ENCODE data around the gene GSG1. TPM values are rescaled to one million over a fixed set of nuclear protein-coding genes. Genes with fewer than 3 reads are reported as not detected.
A peak's percentile ranks its signal among the peaks of the same experiment; 100 is the strongest.

The GSG1 gene
- total and polyA plus RNA-seq, 4 experiments from 2014 or later, result 0.07 TPM; not detected in 3

DNA sequence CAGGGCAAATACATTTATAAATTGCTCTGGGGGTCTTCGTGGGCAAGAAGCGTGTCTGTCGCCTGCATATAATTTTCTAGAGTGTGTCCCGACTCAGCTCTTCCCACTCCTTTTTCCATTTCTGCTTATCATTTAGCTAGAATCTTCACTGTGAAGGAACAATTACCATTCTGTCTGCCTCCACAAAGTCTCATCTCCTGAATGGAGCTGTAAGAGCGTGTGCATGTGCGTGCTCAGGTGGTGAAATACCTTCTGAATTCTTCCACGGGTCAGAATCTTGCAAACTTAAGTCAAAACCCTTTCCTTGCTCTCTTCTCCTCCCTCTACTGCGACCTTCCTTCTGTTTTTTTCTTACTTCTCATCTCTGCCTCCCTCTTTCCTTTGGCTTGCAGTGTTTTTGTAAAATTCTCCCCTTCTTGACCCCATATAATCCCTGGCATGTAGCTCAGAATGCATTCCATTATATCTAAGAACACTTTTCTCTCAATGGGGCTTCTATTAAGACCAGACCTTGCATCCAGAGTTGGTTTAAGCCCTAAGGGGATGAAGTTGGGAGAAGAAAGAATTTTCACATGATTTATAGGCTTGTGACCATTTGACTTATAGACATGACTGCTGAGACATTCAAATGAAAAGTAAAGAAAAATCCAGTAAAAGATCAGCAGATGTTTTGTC is 25.0 kb upstream of the GSG1 start:
- Mint-ChIP-seq H3K9me3 (no peaks in the 10 kb centered on the region), H3K4me1 (no peaks in the 10 kb centered on the region), H3K27me3 (peaks cover 3 to 11% of the 10 kb centered on the region in 2 donors), H3K27ac (no peak overlapping the region), H3K4me3 (peak overlapping the region in 1 of 8 donors; percentile 3), H3K36me3 (no peaks in the 10 kb centered on the region)
- Histone ChIP-seq H3K4me3 (ENCODE audit: low read length in 2 of 2) (no peak overlapping the region), H3K9me3 (ENCODE audit: control insufficient read depth in 1 of 2, low read length in 2 of 2) (no peaks in the 10 kb centered on the region), H3K27ac (ENCODE audit: low read depth, low read length) (no peak overlapping the region), H3K4me1 (ENCODE audit: insufficient read depth, low read length) (no peaks in the 10 kb centered on the region), H3K36me3 (ENCODE audit: insufficient read depth, low read length) (no peaks in the 10 kb centered on the region), H3K27me3 (ENCODE audit: insufficient read depth, low read length) (peaks cover 6% of the 10 kb centered on the region)
- intact Hi-C loops (cut with micrococcal nuclease), result no loop called here
- ChIA-PET CTCF (ENCODE audit: partially characterized antibody) (no interaction called here), POLR2A (ENCODE audit: partially characterized antibody) (no interaction called here)
- DNase-seq, result no peak

DNA sequence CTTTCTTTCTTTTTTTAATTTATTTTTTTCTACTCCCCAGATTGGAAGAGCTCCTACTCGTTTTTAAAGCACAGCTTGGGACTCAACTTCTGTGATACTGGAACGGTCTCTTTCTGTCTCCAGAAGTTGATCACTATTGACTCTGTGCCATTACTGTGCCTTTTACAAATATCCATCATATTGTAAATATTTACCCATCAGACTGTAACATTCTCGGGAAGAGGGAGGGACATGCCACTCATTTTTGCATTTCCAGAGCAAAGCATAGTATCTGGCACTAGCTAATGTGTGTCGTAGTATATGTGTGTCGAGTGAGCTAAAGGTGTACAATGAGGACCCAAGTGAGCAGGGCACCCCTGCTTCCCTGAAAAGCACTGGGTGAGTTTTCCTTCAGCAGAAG is 24.0 kb upstream of the GSG1 start:
- POLR2A ChIA-PET (ENCODE audit: partially characterized antibody), result no interaction called here

DNA sequence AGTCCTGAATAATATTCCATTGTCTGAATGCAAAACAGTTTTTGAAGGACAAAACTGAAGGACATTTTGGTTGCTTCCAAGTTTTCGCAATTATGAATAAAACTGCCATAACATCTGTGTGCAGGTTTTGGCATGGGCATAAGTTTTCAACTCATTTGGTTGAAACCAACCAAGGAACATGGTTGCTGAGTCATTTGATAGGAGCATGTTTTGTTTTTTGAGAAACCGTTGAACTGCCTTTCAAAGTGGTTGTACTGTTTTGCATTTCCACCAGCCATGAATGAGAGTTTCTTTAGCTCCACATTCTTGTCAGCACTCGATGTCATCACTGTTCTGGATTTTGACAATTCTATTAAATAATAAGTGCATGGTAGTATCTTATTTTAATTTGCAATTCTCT is 23.0 kb upstream of the GSG1 start:
- Mint-ChIP-seq H3K9me3 (no peaks in the 10 kb centered on the region), H3K27ac (no peak overlapping the region), H3K4me3 (no peak overlapping the region), H3K36me3 (no peaks in the 10 kb centered on the region), H3K4me1 (no peaks in the 10 kb centered on the region), H3K27me3 (peaks cover 1 to 7% of the 10 kb centered on the region in 2 donors)
- no peaks in the 10 kb centered on the region for H3K9me3 ChIP-seq (ENCODE audit: control insufficient read depth in 1 of 2, low read length in 2 of 2)
- peaks cover 6% of the 10 kb centered on the region for H3K27me3 ChIP-seq (ENCODE audit: insufficient read depth, low read length)
- CTCF ChIA-PET (ENCODE audit: partially characterized antibody), result interaction anchor here (1.0 kb wide), 1 partner anchor 85 kb away, joined by 3 read pairs; no protein-coding TSS in a partner anchor
- intact Hi-C loops (cut with micrococcal nuclease), result no loop called here
- no peaks in the 10 kb centered on the region for H3K36me3 ChIP-seq (ENCODE audit: insufficient read depth, low read length)
- no peak for DNase-seq
- H3K27ac ChIP-seq (ENCODE audit: low read depth, low read length), result no peak overlapping the region
- POLR2A ChIA-PET (ENCODE audit: partially characterized antibody), result no interaction called here
- no peaks in the 10 kb centered on the region for H3K4me1 ChIP-seq (ENCODE audit: insufficient read depth, low read length)
- no peak overlapping the region for H3K4me3 ChIP-seq (ENCODE audit: low read length in 2 of 2)

More for the DNA sequence above, 24.0 kb upstream of the GSG1 start:
- no peak for DNase-seq
- no peaks in the 10 kb centered on the region for H3K4me1 Mint-ChIP-seq
- Histone ChIP-seq H3K27ac (ENCODE audit: low read depth, low read length) (no peak overlapping the region), H3K4me1 (ENCODE audit: insufficient read depth, low read length) (no peaks in the 10 kb centered on the region), H3K4me3 (ENCODE audit: low read length in 2 of 2) (no peak overlapping the region), H3K27me3 (ENCODE audit: insufficient read depth, low read length) (peaks cover 6% of the 10 kb centered on the region), H3K9me3 (ENCODE audit: control insufficient read depth in 1 of 2, low read length in 2 of 2) (no peaks in the 10 kb centered on the region), H3K36me3 (ENCODE audit: insufficient read depth, low read length) (no peaks in the 10 kb centered on the region)
- CTCF ChIA-PET (ENCODE audit: partially characterized antibody), result no interaction called here
- intact Hi-C loops (cut with micrococcal nuclease), result no loop called here
- H3K4me3 Mint-ChIP-seq, result no peak overlapping the region
- peaks cover 3 to 11% of the 10 kb centered on the region in 2 donors for H3K27me3 Mint-ChIP-seq
- H3K36me3 Mint-ChIP-seq, result no peaks in the 10 kb centered on the region
- no peak overlapping the region for H3K27ac Mint-ChIP-seq
- H3K9me3 Mint-ChIP-seq, result no peaks in the 10 kb centered on the region

DNA sequence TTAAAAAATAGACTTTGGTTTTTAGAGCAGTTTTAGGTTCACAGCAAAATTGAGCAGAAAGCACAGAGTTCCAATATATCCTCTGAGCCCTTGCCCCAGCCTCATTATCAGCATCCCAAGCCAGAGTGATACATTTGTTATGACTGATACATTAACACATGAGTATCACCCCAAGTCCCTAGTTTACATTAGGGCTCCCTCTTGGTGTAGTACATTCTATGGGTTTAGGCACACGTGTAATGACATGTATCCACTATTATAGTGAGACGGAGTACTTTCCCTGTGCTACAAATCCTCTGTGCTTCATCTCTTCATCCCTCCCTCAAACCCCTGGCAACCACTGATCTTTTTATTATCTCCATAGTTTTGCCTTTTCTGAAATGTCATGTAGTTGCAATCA is 22.5 kb upstream of the GSG1 start:
- Histone ChIP-seq H3K27ac (ENCODE audit: low read depth, low read length) (no peak overlapping the region), H3K27me3 (ENCODE audit: insufficient read depth, low read length) (peaks cover 6% of the 10 kb centered on the region), H3K4me1 (ENCODE audit: insufficient read depth, low read length) (no peaks in the 10 kb centered on the region), H3K4me3 (ENCODE audit: low read length in 2 of 2) (no peak overlapping the region), H3K36me3 (ENCODE audit: insufficient read depth, low read length) (no peaks in the 10 kb centered on the region), H3K9me3 (ENCODE audit: control insufficient read depth in 1 of 2, low read length in 2 of 2) (no peaks in the 10 kb centered on the region)
- H3K9me3 Mint-ChIP-seq, result no peaks in the 10 kb centered on the region
- H3K4me1 Mint-ChIP-seq, result no peaks in the 10 kb centered on the region
- no peak overlapping the region for H3K4me3 Mint-ChIP-seq
- peaks cover 1 to 6% of the 10 kb centered on the region in 2 donors for H3K27me3 Mint-ChIP-seq
- POLR2A ChIA-PET (ENCODE audit: partially characterized antibody), result no interaction called here
- H3K27ac Mint-ChIP-seq, result no peak overlapping the region
- CTCF ChIA-PET (ENCODE audit: partially characterized antibody), result interaction anchor here (1.0 kb wide), 1 partner anchor 86 kb away, joined by 3 read pairs; no protein-coding TSS in a partner anchor
- H3K36me3 Mint-ChIP-seq, result no peaks in the 10 kb centered on the region
- no peak for DNase-seq
- intact Hi-C loops (cut with micrococcal nuclease), result no loop called here

DNA sequence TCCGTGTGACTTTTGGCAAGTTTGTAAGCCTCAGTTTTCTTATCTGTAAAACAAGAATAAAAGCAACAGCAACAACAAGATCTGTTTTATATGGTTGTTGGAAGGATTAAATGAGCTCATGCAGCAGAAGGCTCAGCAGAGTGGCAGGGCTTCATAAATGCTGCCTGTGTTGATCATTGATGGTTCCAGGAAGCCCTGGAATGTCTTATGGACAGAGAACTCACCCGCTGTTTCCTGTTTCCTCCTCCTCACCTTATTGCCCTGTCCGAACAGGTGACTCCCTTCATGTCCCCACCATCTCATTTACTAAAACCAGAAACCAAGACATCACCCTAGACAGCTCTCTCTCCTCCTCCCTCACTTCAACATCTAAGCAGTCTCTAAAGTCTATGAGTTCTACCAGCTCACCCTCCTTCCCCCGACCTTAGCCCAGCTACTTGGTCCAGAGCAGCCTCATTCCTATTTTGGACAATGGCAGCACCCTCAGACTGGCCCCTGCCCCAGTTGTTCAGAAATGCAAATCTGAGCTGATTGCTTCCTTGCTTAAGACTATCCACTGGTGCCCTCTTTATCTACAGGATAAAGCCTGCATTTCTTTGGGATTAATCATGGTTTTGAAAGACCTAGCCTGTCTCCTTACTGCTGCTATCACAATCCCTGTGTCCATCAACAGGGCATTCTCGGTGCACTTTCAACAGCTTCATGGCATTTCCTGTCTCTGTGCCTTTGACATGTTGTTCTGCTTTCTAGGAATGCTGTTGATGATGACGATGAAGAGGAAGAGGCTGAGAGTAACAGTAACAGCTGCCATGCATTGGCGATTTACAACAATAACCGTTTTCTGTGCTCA is 21.4 kb upstream of the GSG1 start:
- Histone ChIP-seq H3K27me3 (ENCODE audit: insufficient read depth, low read length) (peaks cover 6% of the 10 kb centered on the region), H3K4me3 (ENCODE audit: low read length in 2 of 2) (no peak overlapping the region), H3K36me3 (ENCODE audit: insufficient read depth, low read length) (no peaks in the 10 kb centered on the region), H3K9me3 (ENCODE audit: control insufficient read depth in 1 of 2, low read length in 2 of 2) (no peaks in the 10 kb centered on the region), H3K4me1 (ENCODE audit: insufficient read depth, low read length) (no peaks in the 10 kb centered on the region), H3K27ac (ENCODE audit: low read depth, low read length) (no peak overlapping the region)
- no peaks in the 10 kb centered on the region for H3K4me1 Mint-ChIP-seq
- H3K27ac Mint-ChIP-seq, result peak overlapping the region in 1 of 7 donors; percentile 71
- ChIA-PET CTCF (ENCODE audit: partially characterized antibody) (interaction anchor here (1.2 kb wide), 1 partner anchor 87 kb away, joined by 6 read pairs; no protein-coding TSS in a partner anchor), POLR2A (ENCODE audit: partially characterized antibody) (no interaction called here)
- DNase-seq, result no peak
- H3K27me3 Mint-ChIP-seq, result peaks cover 1% of the 10 kb centered on the region in 2 donors
- intact Hi-C loops (cut with micrococcal nuclease), result no loop called here
- H3K4me3 Mint-ChIP-seq, result no peak overlapping the region
- H3K36me3 Mint-ChIP-seq, result no peaks in the 10 kb centered on the region
- no peaks in the 10 kb centered on the region for H3K9me3 Mint-ChIP-seq

DNA sequence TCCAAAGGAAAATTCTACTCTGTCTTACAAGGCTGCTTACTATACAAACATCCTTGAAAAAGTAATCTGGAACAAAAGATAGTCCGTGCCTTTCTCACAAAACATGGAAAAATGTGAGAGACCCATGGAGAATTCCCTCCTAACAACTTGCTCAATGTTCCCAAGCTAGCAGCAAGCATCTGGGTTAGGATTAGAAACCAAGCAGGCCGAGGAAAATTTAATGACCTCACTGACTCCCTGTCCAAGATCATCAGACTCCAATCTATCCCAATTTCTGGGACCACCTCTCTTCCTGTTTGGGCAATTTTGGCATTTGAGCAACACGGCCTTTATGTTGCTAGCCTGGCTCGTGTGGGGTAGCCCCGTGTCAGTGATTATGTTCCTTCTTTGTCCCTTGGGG is 18.1 kb upstream of the GSG1 start:
- Mint-ChIP-seq H3K36me3 (no peaks in the 10 kb centered on the region), H3K27me3 (no peaks in the 10 kb centered on the region), H3K4me1 (no peaks in the 10 kb centered on the region), H3K27ac (no peak overlapping the region), H3K9me3 (no peaks in the 10 kb centered on the region), H3K4me3 (no peak overlapping the region)
- ChIA-PET POLR2A (ENCODE audit: partially characterized antibody) (no interaction called here), CTCF (ENCODE audit: partially characterized antibody) (no interaction called here)
- no peak overlapping the region for H3K27ac ChIP-seq (ENCODE audit: low read depth, low read length)
- H3K27me3 ChIP-seq (ENCODE audit: insufficient read depth, low read length), result no peaks in the 10 kb centered on the region
- DNase-seq, result no peak
- H3K36me3 ChIP-seq (ENCODE audit: insufficient read depth, low read length), result no peaks in the 10 kb centered on the region
- no peaks in the 10 kb centered on the region for H3K9me3 ChIP-seq (ENCODE audit: control insufficient read depth in 1 of 2, low read length in 2 of 2)
- H3K4me3 ChIP-seq (ENCODE audit: low read length in 2 of 2), result no peak overlapping the region
- intact Hi-C loops (cut with micrococcal nuclease), result no loop called here
- H3K4me1 ChIP-seq (ENCODE audit: insufficient read depth, low read length), result no peaks in the 10 kb centered on the region

DNA sequence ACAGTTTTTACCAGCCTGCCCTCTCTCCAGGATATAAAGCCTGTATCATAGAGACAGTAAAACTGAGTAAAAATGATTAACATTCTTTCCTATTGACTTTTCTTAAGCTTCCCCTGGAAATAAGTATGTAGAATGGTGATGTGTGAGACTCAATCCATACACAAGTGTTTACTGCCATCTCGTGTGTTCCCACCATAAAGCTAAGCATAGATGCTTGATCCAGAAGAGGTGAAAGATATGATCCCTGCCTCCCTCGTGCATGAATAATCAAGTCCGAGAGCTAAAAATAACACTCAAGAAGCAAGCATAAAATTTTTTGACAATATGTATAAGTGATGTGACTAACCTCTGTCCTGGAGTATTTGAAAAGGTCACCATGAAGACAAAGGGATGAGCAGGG is 16.9 kb upstream of the GSG1 start:
- Mint-ChIP-seq H3K4me1 (no peaks in the 10 kb centered on the region), H3K9me3 (no peaks in the 10 kb centered on the region), H3K4me3 (no peak overlapping the region), H3K27me3 (peaks cover 0 to 2% of the 10 kb centered on the region in 2 donors), H3K27ac (no peak overlapping the region), H3K36me3 (no peaks in the 10 kb centered on the region)
- H3K27me3 ChIP-seq (ENCODE audit: insufficient read depth, low read length), result no peaks in the 10 kb centered on the region
- H3K4me3 ChIP-seq (ENCODE audit: low read length in 2 of 2), result no peak overlapping the region
- intact Hi-C loops (cut with micrococcal nuclease), result no loop called here
- ChIA-PET CTCF (ENCODE audit: partially characterized antibody) (interaction anchor here (1.2 kb wide), 1 partner anchor 15 kb away, joined by 3 read pairs; no protein-coding TSS in a partner anchor), POLR2A (ENCODE audit: partially characterized antibody) (interaction anchor here (0.5 kb wide), 1 partner anchor 92 kb away, joined by 3 read pairs; no protein-coding TSS in a partner anchor)
- no peaks in the 10 kb centered on the region for H3K4me1 ChIP-seq (ENCODE audit: insufficient read depth, low read length)
- no peak overlapping the region for H3K27ac ChIP-seq (ENCODE audit: low read depth, low read length)
- no peaks in the 10 kb centered on the region for H3K9me3 ChIP-seq (ENCODE audit: control insufficient read depth in 1 of 2, low read length in 2 of 2)
- no peak for DNase-seq
- no peaks in the 10 kb centered on the region for H3K36me3 ChIP-seq (ENCODE audit: insufficient read depth, low read length)

All from CD4-positive, alpha-beta memory T cell (primary cell).